GM12865 (cell line): ENCODE results near the gene DOCK8.

Experiments used
- DNase-seq: peaks from one replicate; pipeline ENCODE4 v3.0.0; 2010; ENCODE audit warnings: low read depth
- H3K4me3 ChIP-seq: 2 replicates; pipeline ENCODE4 v1.5.1; 2011; ENCODE audit warnings: mild to moderate bottlenecking, low read depth, low read length, control low read depth
- CTCF ChIP-seq: IDR thresholded peaks from 2 replicates; pipeline ENCODE4 v1.5.1; 2011; ENCODE audit warnings: low read length, control low read depth, low read depth, inconsistent platforms; ENCODE audit not compliant: insufficient read depth; ENCODE audit errors: missing control alignments

DOCK8 gene

DNA sequence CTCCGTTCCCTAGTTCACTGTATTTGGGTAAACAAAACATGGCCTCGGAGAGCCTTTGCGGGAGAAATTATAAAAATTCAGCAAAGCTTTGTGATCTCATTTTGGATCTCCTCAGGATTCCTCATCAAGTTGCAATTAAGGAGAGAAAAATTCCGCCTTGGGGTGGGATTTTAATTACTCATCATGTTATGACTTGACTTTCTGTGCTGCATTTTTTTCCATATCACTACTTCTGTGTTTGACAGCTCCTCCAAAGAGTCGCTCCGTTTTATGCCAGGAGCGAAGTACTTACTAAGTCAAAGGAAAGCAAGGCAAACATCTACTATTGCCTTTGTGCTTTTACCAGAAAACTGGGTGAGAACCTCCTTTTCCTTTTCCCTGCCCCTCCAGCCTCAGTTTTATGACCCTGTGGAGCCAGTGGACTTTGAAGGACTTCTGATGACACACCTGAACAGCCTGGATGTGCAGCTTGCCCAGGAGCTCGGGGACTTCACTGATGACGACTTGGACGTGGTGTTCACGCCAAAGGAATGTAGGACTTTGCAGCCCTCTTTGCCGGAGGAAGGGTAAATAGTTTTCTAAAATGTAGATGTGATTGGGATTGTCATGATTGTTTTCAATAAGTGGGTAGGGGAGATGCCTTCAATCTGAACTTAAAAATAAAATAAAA, 71.5 kb downstream of the DOCK8 start:
- H3K4me3 ChIP-seq = no peak overlapping the region
- DNase-seq = no peak
- TF ChIP-seq CTCF = no peak

DNA sequence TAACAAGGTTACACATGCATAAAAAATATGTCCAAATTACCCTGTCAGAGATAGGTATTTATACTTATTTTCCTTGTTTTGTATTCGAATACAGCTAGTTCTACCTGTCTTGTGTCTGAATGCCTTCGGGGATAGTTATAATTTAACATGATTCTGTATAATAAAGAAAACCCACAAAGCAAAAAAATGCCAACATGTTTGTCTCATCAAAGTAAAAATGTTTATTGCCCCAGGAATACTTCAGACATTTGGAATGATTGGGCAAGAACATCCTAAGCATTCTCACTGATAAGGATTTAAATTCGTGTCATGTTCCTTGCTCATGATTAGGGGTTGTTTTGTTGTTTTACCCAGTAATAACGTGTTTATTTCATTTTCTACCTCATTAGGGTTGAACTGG, 74.5 kb downstream of the DOCK8 start:
- no peak for TF ChIP-seq CTCF
- H3K4me3 ChIP-seq = no peak overlapping the region
- no peak for DNase-seq

DNA sequence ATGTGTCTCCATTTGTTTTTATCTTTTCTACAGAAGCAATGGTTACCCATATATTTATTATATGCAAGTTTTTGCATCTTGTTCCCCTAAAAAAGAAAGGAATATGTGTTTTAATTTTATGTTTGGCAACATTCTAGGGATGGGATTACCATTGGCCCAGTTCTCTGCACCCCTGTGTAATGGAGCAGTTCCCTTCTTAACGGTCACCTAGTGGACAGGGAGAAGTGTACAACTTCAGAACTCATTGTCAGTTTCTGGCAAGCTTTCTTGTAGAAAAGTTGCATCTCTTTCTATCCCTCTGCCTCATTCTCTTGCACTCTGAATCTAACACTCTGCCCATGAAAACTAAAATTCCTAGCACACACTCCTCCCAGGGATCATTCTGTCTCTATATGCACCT, 78.2 kb downstream of the DOCK8 start:
- DNase-seq = no peak
- peak; percentile 7 for TF ChIP-seq CTCF
- no peak overlapping the region for H3K4me3 ChIP-seq

GRCh38 chr9:295576-295975, 80.9 kb downstream of the DOCK8 start:
- no peak for TF ChIP-seq CTCF
- no peak for DNase-seq
- H3K4me3 ChIP-seq = no peak overlapping the region

DNA sequence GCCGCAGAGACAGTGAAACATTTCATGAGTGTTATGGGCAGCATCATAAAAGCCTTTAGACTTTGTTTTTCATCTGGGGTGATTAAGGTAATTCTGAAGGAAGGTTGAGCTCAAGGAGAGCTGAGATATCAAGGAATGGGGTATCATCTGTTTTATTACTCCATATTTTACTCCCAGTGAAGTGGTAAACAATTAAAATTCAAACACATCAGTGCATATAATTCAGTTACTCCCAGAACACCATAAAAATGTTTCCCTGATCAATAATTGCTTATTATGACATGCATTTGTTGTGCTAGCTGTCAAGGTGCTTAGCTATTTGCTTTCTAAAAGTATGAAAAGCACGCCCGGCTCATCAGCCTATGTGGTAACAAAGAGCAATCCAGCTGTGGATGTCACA, 81.7 kb downstream of the DOCK8 start:
- TF ChIP-seq CTCF = no peak
- DNase-seq = no peak
- no peak overlapping the region for H3K4me3 ChIP-seq

DNA sequence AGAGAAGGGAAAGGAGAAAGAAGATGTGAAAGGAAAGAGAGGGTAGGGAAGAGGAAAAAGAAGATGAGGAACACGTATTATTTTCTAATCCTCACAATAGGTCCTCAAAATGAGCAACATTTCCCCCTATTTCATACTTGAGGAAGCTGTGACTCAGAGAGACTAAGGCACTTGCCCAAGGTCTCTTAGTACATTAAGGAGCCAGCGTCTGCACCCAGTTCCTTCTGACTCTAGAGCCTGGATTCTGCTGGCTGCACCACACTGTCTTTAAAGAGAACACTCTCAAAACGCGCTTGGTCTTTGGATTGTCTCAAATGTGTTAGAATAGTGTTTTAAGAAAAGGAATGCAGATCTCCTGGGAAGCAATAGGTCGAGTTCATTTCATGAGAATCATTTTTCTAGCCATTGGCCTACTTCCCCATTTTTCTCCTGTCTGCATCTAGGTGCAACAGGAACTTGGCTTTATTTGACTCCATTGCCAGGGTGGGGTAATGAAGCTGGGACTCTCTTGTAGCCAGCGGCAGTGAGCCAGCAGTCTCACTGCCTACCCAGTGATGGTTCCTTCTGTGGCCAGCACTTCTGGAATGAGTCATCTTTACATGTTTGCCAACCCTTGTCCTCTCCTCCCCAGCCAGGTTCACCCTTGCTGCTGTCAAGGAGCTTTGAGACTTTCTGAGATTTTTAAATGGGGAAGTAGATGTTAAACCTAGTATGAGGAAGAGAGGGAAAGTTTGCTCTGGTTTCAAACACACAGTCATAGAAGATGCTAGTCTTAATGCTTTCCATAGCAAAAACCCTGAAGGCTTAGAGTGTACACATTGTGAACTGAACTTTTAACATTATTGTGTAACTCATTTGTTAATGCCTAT, 82.7 kb downstream of the DOCK8 start:
- DNase-seq = peak; percentile 87
- no peak overlapping the region for H3K4me3 ChIP-seq
- TF ChIP-seq CTCF = no peak
